ENCODE data around the gene LRIG2. TPM values are rescaled to one million over a fixed set of nuclear protein-coding genes. Genes with fewer than 3 reads are reported as not detected.

The LRIG2 gene
- total RNA-seq, 1 experiment from 2014 or later = 23.2 TPM

DNA sequence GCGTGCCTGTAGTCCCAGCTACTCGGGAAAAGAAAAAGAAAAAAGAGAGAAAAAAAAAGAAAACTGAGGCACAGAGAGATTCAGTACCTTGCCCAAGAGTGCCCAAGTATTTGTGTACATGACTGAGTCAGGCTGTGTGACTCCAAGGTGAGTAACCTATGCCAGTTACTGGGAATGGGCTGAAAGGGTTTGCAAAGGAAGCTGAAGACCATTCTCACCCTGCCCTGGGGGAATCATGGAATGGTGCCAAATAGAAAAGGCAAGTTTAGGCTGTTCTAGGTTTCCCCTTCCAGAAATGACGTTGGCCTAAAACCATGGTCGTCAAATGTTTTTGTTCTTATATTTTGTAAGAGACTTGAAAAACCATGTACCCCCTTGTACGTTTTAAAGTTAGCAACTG is 37.9 kb upstream of the LRIG2 start:
- no peak for DNase-seq
- Histone ChIP-seq H3K27ac (ENCODE audit: insufficient read length, low read depth, low read length) (no peak overlapping the region), H3T11ph (ENCODE audit: low read length) (no peak overlapping the region), H3K56ac (ENCODE audit: insufficient read length, low read depth, low read length) (no peak overlapping the region), H2BK20ac (ENCODE audit: low read depth, low read length, poor library complexity, severe bottlenecking) (no peak overlapping the region), H4K8ac (replicated peaks; ENCODE audit: insufficient read length, low read depth, low read length) (no peak overlapping the region), H2AK5ac (ENCODE audit: insufficient read length, low read length) (no peak overlapping the region), H2BK12ac (ENCODE audit: insufficient read length, low read depth, low read length) (no peak overlapping the region), H3K27me3 (ENCODE audit: insufficient read depth, low read length) (no peaks in the 10 kb centered on the region), H3K4ac (ENCODE audit: low read depth, low read length) (no peak overlapping the region), H2AFZ (ENCODE audit: low read length) (no peak overlapping the region), H3K79me1 (ENCODE audit: insufficient read depth, low read depth, low read length, poor library complexity, severe bottlenecking) (no peaks in the 10 kb centered on the region), H4K20me1 (ENCODE audit: control insufficient read depth, insufficient read depth, insufficient read length) (no peaks in the 10 kb centered on the region), H3K4me2 (ENCODE audit: insufficient read depth, insufficient read length, low read length) (no peak overlapping the region), H3K23ac (ENCODE audit: insufficient read length, low read depth, low read length) (no peak overlapping the region), H2BK5ac (ENCODE audit: insufficient read length, low read length) (no peak overlapping the region), H3K14ac (ENCODE audit: insufficient read depth, low read length) (no peak overlapping the region), H4K91ac (ENCODE audit: insufficient read length, low read depth, low read length) (no peak overlapping the region), H3K4me1 (ENCODE audit: insufficient read depth, low read length) (peaks cover 6% of the 10 kb centered on the region; the same call in 1 of the 2 replicates), H3K9me3 (ENCODE audit: control insufficient read depth, low read depth, low read length) (no peaks in the 10 kb centered on the region), H2BK120ac (ENCODE audit: low read depth, low read length, poor library complexity, severe bottlenecking) (no peak overlapping the region), H3K23me2 (ENCODE audit: insufficient read length, low read depth, low read length, poor library complexity, severe bottlenecking) (no peaks in the 10 kb centered on the region), H3K9ac (ENCODE audit: extremely low read depth, insufficient read length, low read length) (no peak overlapping the region), H3K79me2 (ENCODE audit: insufficient read depth, low read length) (no peaks in the 10 kb centered on the region; the same call in 1 of the 2 replicates), H4K5ac (ENCODE audit: insufficient read length, low read depth, low read length) (no peak overlapping the region), H2BK15ac (ENCODE audit: low read depth, low read length) (no peak overlapping the region), H3K18ac (ENCODE audit: insufficient read length, low read depth, low read length) (no peak overlapping the region)
- Mint-ChIP-seq H3K27ac (peak overlapping the region in 1 of 3 experiments; percentile 70; a peak in 1 of 7 replicates), H3K36me3 (ENCODE audit: insufficient read depth in 1 of 3, low read depth in 3 of 3) (no peaks in the 10 kb centered on the region), H3K9me3 (no peaks in the 10 kb centered on the region), H3K27me3 (ENCODE audit: low read depth) (no peaks in the 10 kb centered on the region), H3K4me3 (no peak overlapping the region), H3K4me1 (peaks cover 29% of the 10 kb centered on the region in 2 experiments)
- no CpG with 5 or more reads among the region's 5 CpGs for whole genome bisulfite sequencing (ENCODE audit: extremely low coverage, insufficient read length, low lambda C conversion rate)
- TF ChIP-seq CTCF (conservative IDR thresholded peaks at IDR 0.05) = no peak
